ENCODE data around the gene NPAS3.

- no peak for TF ChIP-seq CTCF (IDR thresholded peaks at IDR 0.05 in 2 of 3, conservative IDR thresholded peaks at IDR 0.05 in 1 of 3; ENCODE audit: borderline replicate concordance in 1 of 3, insufficient read depth in 1 of 3, low read depth in 2 of 3, low read length in 2 of 3)
- no peak for TF ChIP-seq POLR2A (IDR thresholded peaks at IDR 0.05; ENCODE audit: borderline replicate concordance, extremely low read depth, insufficient read depth, insufficient read length)
- TF ChIP-seq MAX (IDR thresholded peaks at IDR 0.05): no peak
These were observed 337.2 kb downstream of the NPAS3 start for GRCh38 chr14:33275879-33276278.
